Measurements from ENCODE around the gene RAI14.
A peak's percentile ranks its signal among the peaks of the same experiment; 100 is the strongest.

DNA sequence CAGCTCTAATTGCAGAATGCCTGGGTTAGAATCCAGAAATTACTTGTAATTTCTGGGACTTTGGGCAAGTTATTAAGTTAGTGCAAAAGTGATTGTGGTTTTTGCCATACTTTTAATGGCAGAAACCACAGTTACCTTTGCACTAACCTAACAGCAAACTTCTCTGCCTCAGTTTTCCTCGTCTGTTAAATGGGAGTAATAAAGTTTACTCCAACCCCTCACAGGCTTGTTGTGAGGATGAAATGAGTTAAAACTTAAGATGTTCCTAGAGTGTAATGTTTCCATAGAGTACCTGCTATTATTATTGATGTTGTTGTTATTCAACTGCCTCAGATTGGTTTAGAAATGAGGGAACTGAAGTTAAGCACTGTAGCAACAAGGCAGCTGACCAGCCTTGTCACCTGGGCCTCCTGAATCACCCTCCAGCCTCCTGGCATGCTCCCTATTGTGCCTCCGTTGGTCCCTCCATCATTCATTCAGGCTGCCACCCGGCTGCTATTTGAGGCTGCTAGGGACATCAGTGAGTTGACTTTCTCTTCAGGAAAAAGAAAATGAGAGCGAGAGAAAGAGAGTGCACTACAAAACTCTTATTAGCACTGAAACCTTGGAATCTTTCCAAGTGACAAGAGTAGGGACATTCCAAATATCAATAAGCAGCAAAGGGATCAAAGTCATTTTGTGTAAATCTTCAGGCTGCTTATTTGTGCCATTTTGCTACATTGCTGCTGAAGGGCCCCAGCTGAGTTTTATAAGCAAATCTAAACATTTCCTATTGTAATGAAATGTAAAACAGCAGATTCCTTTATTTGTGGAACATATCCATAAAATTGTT is 116.4 kb downstream of the RAI14 start:
- TF ChIP-seq, protein P1, sequence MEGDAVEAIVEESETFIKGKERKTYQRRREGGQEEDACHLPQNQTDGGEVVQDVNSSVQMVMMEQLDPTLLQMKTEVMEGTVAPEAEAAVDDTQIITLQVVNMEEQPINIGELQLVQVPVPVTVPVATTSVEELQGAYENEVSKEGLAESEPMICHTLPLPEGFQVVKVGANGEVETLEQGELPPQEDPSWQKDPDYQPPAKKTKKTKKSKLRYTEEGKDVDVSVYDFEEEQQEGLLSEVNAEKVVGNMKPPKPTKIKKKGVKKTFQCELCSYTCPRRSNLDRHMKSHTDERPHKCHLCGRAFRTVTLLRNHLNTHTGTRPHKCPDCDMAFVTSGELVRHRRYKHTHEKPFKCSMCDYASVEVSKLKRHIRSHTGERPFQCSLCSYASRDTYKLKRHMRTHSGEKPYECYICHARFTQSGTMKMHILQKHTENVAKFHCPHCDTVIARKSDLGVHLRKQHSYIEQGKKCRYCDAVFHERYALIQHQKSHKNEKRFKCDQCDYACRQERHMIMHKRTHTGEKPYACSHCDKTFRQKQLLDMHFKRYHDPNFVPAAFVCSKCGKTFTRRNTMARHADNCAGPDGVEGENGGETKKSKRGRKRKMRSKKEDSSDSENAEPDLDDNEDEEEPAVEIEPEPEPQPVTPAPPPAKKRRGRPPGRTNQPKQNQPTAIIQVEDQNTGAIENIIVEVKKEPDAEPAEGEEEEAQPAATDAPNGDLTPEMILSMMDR (IDR thresholded peaks at IDR 0.05; ENCODE audit: poor library complexity): no peak
- TF ChIP-seq EZH2phosphoT487 (IDR thresholded peaks at IDR 0.05; ENCODE audit: low read depth, severe bottlenecking, unreplicated experiment): peak; percentile 77
